Thyroid gland (tissue), 4 donors: ENCODE results near the gene PKP2.

ENCODE experiments used
- POLR2A ChIP-seq, 2 donors: fragments of 450-650 bp; IDR thresholded peaks; one replicate each; pipeline ENCODE4 v1.6.1; 2017; ENCODE audit warnings: antibody characterized with exemption in 2 of 2, mild to moderate bottlenecking in 2 of 2, moderate library complexity in 1 of 2
- TF ChIP-seq, protein P1 (sequence below), 6 experiments: fragments of 200-600 bp in 3 of 6; fragments of 450-650 bp in 3 of 6; sonication (generic) in 3 of 6; IDR thresholded peaks; one replicate each; pipeline ENCODE4 v1.5.1; 2016 to 2019; ENCODE audit warnings: antibody characterized with exemption in 6 of 6, mild to moderate bottlenecking in 2 of 6, inconsistent platforms in 1 of 6, moderate library complexity in 1 of 6

DNA sequence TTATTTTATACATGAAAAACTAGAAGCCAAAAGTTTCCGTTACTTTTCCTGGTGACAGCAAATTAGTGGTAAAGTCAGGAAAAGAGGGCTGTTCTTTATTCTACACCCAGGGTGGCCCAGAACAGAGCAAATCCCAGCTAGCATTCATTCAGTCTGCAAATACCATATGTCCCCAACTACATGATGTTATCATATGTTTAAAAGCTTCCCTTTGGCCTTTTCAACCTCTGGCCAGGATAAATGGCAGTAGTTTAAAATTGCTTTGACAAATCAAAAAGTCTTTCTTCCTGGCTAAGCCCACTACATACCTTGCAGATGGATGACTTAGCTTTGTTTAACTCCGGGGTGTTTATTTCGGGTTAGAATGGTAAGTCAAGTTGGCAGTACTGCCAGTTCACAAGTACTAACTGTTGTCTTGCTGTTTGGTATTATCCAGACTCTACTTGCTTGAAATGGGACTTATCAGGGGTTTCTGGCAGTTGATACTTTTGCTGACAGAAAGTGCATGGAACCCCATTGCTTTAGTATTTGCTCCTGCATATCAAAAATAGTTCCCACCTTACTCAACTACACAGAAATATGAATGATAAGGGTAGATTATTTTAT, 69.7 kb downstream of the PKP2 start:
- TF ChIP-seq, protein P1, sequence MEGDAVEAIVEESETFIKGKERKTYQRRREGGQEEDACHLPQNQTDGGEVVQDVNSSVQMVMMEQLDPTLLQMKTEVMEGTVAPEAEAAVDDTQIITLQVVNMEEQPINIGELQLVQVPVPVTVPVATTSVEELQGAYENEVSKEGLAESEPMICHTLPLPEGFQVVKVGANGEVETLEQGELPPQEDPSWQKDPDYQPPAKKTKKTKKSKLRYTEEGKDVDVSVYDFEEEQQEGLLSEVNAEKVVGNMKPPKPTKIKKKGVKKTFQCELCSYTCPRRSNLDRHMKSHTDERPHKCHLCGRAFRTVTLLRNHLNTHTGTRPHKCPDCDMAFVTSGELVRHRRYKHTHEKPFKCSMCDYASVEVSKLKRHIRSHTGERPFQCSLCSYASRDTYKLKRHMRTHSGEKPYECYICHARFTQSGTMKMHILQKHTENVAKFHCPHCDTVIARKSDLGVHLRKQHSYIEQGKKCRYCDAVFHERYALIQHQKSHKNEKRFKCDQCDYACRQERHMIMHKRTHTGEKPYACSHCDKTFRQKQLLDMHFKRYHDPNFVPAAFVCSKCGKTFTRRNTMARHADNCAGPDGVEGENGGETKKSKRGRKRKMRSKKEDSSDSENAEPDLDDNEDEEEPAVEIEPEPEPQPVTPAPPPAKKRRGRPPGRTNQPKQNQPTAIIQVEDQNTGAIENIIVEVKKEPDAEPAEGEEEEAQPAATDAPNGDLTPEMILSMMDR (IDR thresholded peaks at IDR 0.05): no peak
- no peak for TF ChIP-seq POLR2A (IDR thresholded peaks at IDR 0.05)
